GM12892 (cell line): Measurements from ENCODE around the gene CHTF8.

ENCODE experiments used
- POLR2A ChIP-seq: IDR thresholded peaks from 2 replicates; pipeline ENCODE4 v1.6.1; 2011; ENCODE audit warnings: low read depth, low read length, control low read depth
- POLR2AphosphoS5 ChIP-seq: IDR thresholded peaks from 2 replicates; pipeline ENCODE4 v1.6.1; 2011; ENCODE audit warnings: low read depth, low read length, control low read depth

GRCh38 chr16:69143116-69143515 lies 10.7 kb upstream of the CHTF8 start:
- TF ChIP-seq POLR2A: no peak
- no peak for TF ChIP-seq POLR2AphosphoS5
